COLO668 (cell line): ENCODE data around the gene RPS6KL1.

Source experiments
- DNase-seq: peaks from one replicate; lab custom pipeline; 2025; ENCODE audit not compliant: unreplicated experiment; lab: John Stamatoyannopoulos, UW

The RPS6KL1 gene

GRCh38 chr14:74913986-74914573 lies 9.0 kb downstream of the RPS6KL1 start:
- DNase-seq: peak; percentile 15

- DNase-seq: no peak
These were observed 9.6 kb downstream of the RPS6KL1 start for GRCh38 chr14:74913393-74913910.

GRCh38 chr14:74912801-74913200 lies 10.3 kb downstream of the RPS6KL1 start:
- no peak for DNase-seq

DNA sequence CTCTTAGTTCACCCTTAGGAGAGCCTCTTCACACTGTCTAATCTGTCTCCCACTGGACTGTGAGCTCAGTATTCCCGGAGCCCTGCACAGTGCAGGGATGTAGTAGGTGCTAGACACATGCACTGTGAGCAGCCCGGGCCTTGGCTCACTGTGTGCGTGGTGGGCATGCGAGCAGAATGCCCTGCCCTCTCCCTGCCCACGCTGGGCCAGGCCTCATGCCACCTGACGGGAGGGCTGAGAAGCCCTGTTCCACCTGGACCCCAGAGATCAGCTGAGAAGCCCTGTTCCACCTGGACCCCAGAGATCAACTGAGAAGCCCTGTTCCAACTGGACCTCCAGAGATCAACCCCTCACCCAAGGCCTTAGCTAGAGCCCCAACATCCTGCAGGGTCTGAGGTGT lies 10.9 kb downstream of the RPS6KL1 start:
- no peak for DNase-seq

- no peak for DNase-seq
These were observed 11.4 kb downstream of the RPS6KL1 start for GRCh38 chr14:74911704-74912103.

GRCh38 chr14:74911221-74911620 lies 11.8 kb downstream of the RPS6KL1 start:
- DNase-seq: no peak

GRCh38 chr14:74910556-74910955 lies 12.5 kb downstream of the RPS6KL1 start:
- DNase-seq: no peak

GRCh38 chr14:74909911-74910310 lies 13.1 kb downstream of the RPS6KL1 start:
- DNase-seq: no peak

DNA sequence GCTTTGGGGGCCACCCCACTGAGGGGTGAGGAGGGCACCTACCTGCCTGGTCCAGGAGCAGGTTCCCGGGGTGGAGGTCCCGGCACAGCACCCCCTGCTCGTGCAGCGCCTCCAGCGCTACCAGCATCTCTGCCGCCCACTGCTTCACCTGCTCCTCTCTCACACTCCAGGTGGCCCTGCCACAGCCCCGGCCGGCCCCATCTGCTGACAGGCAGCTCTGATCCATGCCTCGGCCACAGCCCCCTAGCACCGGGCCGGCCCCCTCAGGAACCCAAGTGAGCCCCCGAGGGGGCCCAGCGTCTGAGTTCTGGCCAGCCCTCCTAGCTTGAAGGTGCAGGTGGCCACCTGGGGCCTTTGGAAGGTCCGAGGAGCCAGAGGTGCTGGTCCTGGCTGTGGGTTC lies 13.6 kb downstream of the RPS6KL1 start:
- no peak for DNase-seq

- DNase-seq: no peak
These were observed 14.2 kb downstream of the RPS6KL1 start for GRCh38 chr14:74908861-74909341.

DNA sequence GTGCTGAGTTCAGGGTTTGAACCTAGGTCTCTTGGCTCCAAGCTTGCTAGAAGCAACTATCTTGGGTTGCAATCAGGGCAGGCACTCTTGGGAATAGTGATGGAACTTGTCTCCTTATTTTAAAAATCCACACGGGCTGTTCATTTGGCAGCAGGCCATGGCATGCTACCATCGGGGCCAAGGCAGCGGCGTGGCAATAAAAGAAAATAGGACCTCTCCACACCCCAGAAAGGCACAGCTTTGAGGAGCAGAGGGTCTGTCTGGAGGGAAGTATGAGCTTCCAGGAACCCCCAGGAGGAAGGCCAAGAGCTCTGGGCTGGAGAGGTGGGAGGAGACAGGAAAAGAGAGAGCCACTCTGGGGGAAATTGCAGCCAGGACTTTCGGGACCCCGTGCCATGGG lies 15.3 kb downstream of the RPS6KL1 start:
- no peak for DNase-seq

DNA sequence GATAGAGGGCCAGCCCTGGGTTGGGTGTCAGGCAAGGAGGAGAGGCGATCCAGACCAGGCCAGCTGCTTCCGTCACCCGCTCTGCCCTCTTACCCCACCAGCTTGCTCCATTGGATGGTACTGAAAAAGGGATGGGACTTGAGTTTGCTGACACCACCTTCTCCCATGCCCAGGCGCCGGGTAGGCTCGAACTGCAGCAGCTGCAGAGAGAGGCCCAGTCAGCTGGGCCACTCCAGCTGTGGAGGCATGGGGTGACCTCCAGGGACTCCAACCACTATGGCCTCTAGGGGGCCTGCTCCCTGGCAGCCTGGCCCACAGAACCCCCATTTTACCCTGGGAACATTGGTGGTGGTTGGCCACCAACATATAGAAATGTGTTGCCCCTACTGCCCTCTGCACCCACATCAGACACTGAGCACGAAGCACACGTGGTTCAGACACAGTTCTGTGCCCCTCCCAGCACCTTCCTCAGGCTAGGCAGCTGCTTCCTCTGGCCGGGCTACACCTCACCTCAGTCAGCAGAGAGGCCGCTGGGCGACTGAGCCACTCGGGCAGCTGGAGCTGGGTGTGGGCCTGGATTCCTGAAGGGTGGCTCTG lies 16.0 kb downstream of the RPS6KL1 start:
- DNase-seq: no peak

DNA sequence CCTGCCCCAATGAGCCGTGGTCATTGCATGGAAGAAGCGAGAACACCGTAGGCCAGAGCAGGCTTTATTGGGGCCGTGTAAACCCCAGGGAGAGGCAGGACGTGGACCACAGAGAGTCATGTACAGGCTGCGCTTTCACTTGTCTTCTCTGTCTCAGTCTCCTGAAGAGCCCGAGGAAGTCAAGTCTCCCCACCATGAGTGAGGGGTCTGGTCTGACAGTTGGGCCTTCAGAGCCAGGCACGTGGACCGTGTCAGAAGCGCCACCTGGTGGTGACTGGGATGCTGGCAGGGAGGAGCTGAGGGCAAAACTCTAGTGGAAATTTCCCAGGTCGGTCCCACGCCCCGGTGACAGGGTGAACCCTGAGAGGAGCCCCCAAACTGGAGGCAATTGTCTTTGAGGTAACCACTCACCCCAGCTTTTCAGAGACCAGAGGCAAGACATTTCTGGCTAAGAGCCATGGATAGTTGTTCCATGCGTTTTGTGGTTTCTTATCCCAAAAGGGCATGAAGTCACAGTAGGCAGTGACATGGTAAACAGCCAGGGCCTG lies 17.4 kb downstream of the RPS6KL1 start:
- peak; percentile 75 for DNase-seq

- no peak for DNase-seq
These were observed 18.2 kb downstream of the RPS6KL1 start for GRCh38 chr14:74904635-74905503.

DNA sequence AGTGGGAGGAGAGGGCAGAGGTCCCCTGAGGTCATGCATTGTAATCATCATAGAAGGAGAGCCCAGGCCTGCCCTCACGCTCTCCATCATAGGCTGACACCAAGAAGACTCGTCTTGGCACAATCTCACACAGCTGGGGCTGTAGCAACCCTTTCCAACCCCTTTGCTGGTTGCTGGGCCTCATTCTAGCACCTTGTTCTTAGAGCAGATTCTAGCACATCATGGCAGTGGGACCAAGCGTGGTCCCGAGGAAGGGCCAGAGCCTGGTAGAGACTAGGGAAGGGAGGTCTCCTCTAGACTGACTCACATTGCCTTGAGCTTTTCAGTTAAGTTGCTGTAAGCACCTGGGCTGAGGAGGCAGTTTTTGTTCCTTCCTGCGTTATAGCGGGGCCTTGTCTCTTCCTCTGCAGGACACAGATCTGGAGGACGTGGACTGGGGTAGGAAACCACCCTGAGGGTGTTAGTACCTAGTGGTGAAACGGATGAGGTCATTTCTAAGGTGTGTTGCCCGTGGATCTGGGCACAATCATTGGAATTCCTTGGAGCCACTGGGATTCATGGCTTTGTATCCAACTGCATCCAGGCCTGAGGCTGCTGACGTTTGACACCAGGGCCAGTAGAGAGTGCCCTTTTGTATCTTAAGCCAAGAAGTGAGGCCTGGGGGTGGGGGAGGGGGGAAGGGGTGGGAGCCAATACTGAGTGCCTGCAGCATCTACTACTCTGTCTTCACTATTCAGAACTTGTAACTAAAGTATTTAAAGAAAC lies 19.9 kb downstream of the RPS6KL1 start:
- DNase-seq: no peak

GRCh38 chr14:74898694-74899093 lies 24.4 kb downstream of the RPS6KL1 start:
- DNase-seq: no peak

GRCh38 chr14:74898083-74898482 lies 25.0 kb downstream of the RPS6KL1 start:
- no peak for DNase-seq

- no peak for DNase-seq
These were observed 25.4 kb downstream of the RPS6KL1 start for GRCh38 chr14:74897642-74898041.

- DNase-seq: no peak
These were observed 26.7 kb downstream of the RPS6KL1 start for GRCh38 chr14:74896400-74896799.

GRCh38 chr14:74893614-74894091 lies 29.4 kb downstream of the RPS6KL1 start:
- no peak for DNase-seq

DNA sequence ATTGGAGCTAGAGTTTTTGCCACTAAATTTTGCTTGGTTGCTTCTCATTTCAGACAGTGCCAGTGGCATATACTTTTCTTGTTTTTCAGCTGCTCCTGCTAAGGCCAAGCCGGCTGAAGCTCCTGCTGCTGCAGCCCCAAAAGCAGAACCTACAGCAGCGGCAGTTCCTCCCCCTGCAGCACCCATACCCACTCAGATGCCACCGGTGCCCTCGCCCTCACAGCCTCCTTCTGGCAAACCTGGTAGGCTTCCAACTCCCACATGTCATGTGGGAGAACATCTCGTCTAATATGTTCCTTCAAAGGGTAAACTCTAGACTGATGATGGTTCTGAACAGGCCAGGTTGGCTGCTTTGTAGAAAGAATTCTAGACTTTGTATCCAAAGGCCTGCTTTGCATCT lies 30.3 kb downstream of the RPS6KL1 start:
- no peak for DNase-seq
